ENCODE measurements around the gene PCLAF. TPM values are rescaled to one million over a fixed set of nuclear protein-coding genes. Genes with fewer than 3 reads are reported as not detected.

PCLAF gene
- total and polyA plus RNA-seq, 2 of the 13 experiments (the other 11 are each of a cell fraction or from before 2014, with no cell fraction given) = 98.6 to 98.9 TPM

- TF ChIP-seq MAZ (IDR thresholded peaks at IDR 0.05; ENCODE audit: borderline replicate concordance, low read depth, low read length) (peak; percentile 93), MAZ (CRISPR knock-in tag; IDR thresholded peaks at IDR 0.05; ENCODE audit: low read depth) (peak; percentile 79; the same call in 1 of the 2 replicates), ZNF772 (CRISPR knock-in tag; IDR thresholded peaks at IDR 0.05) (peak; percentile 58; the same call in 1 of the 2 replicates), GABPA (IDR thresholded peaks at IDR 0.05; ENCODE audit: low read depth, low read length) (peak; percentile 92), GABPA (CRISPR knock-in tag; IDR thresholded peaks at IDR 0.05; ENCODE audit: low read depth) (peak; percentile 98), BRF2 (CRISPR knock-in tag; IDR thresholded peaks at IDR 0.05) (no peak), ZNF724P (CRISPR knock-in tag; IDR thresholded peaks at IDR 0.05; ENCODE audit: borderline replicate concordance) (0 out of 2 replicates have a peak, but pooled peaks have one; percentile 24), REXO4 (CRISPR knock-in tag; IDR thresholded peaks at IDR 0.05; ENCODE audit: borderline replicate concordance) (no peak), MXD4 (CRISPR knock-in tag; IDR thresholded peaks at IDR 0.05) (peak; percentile 44; the same call in 1 of the 2 replicates), CC2D1A (CRISPR knock-in tag; IDR thresholded peaks at IDR 0.05) (peak; percentile 59; the same call in 1 of the 2 replicates), ZNF143 (CRISPR knock-in tag; IDR thresholded peaks at IDR 0.05) (0 out of 2 replicates have a peak, but pooled peaks have one; percentile 27), ZNF7 (CRISPR knock-in tag; IDR thresholded peaks at IDR 0.05) (no peak), SIN3B (IDR thresholded peaks at IDR 0.05; ENCODE audit: low read length) (peak; percentile 59; the same call in 1 of the 2 replicates), ELF1 (CRISPR knock-in tag; IDR thresholded peaks at IDR 0.05) (peak; percentile 99), SMAD1 (CRISPR knock-in tag; IDR thresholded peaks at IDR 0.05; ENCODE audit: borderline replicate concordance, low read depth) (no peak), RBM39 (IDR thresholded peaks at IDR 0.05; ENCODE audit: low read depth, low read length, poor library complexity, severe bottlenecking) (peak; percentile 74), GABPB1 (CRISPR knock-in tag; IDR thresholded peaks at IDR 0.05) (peak; percentile 98), RAD21 (CRISPR knock-in tag; IDR thresholded peaks at IDR 0.05) (peak; percentile 41; the same call in 1 of the 2 replicates), SIX4 (CRISPR knock-in tag; IDR thresholded peaks at IDR 0.05) (0 out of 2 replicates have a peak, but pooled peaks have one; percentile 39), TOPORS (CRISPR knock-in tag; IDR thresholded peaks at IDR 0.05) (0 out of 2 replicates have a peak, but pooled peaks have one; percentile 38), ZNF17 (CRISPR knock-in tag; IDR thresholded peaks at IDR 0.05) (no peak), ZNF777 (CRISPR knock-in tag; IDR thresholded peaks at IDR 0.05) (0 out of 2 replicates have a peak, but pooled peaks have one; percentile 27), ZNF225 (CRISPR knock-in tag; IDR thresholded peaks at IDR 0.05) (peak; percentile 33; the same call in 1 of the 2 replicates), HOXD1 (CRISPR knock-in tag; IDR thresholded peaks at IDR 0.05) (0 out of 2 replicates have a peak, but pooled peaks have one; percentile 28), CHD2 (IDR thresholded peaks at IDR 0.05; ENCODE audit: low read depth, low read length) (peak; percentile 16; the same call in 1 of the 2 replicates), FOXK2 (IDR thresholded peaks at IDR 0.05) (peak; percentile 30; the same call in 1 of the 2 replicates), HBP1 (CRISPR knock-in tag; IDR thresholded peaks at IDR 0.05; ENCODE audit: low read depth) (no peak), ZNF598 (CRISPR knock-in tag; IDR thresholded peaks at IDR 0.05; ENCODE audit: borderline replicate concordance) (no peak), RFX5 (IDR thresholded peaks at IDR 0.05; ENCODE audit: low read depth, low read length) (peak; percentile 42; the same call in 1 of the 2 replicates), SMARCE1 (IDR thresholded peaks at IDR 0.05; ENCODE audit: borderline replicate concordance) (no peak), ZNF20 (CRISPR knock-in tag; IDR thresholded peaks at IDR 0.05) (no peak)
These were observed 25.1 kb downstream of the PCLAF start, which contains the start of gene CSNK1G1 (continued) for GRCh38 chr15:64355944-64356709.

All from HepG2 (cell line).